Activated T-cell treated with anti-CD3 and anti-CD28 coated beads for 24 hours (primary cell): ENCODE results near the gene OR5P2.
"Not testable (repeated sequence)": the region's sequence is repeated elsewhere in the genome, so short reads cannot be mapped to it uniquely, and the experiment has no call there.

Experiments
- DNase-seq: peaks from one replicate; pipeline ENCODE4 v3.0.0-alpha.2; 2020; ENCODE audit warnings: low read depth

OR5P2 gene, protein sequence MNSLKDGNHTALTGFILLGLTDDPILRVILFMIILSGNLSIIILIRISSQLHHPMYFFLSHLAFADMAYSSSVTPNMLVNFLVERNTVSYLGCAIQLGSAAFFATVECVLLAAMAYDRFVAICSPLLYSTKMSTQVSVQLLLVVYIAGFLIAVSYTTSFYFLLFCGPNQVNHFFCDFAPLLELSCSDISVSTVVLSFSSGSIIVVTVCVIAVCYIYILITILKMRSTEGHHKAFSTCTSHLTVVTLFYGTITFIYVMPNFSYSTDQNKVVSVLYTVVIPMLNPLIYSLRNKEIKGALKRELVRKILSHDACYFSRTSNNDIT

GRCh38 chr11:7796842-7797241, at the start of gene OR5P2:
OR5P2 (minus strand) TSS chr11:7796942; CDS start chr11:7796942, 0 bp downstream.
- no peak for DNase-seq

DNA sequence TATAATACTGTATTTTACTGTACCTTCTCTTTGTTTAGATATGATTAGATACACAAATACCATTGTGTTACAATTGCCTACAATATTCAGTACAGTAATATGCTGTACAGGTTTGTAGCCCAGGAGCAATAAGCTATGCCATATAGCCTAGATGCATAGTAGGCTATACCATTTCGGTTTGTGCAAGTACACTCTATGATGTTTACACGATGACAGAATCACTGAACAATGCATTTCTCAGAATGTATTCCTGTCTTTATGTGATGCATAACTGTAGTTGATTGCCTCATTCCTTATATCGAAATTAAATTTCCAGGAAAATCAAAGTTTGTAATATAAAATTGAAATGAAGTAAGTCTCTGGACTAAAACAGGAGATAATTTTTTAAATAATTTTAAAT, 49.3 kb upstream of the OR5P2 start:
- DNase-seq: no peak

DNA sequence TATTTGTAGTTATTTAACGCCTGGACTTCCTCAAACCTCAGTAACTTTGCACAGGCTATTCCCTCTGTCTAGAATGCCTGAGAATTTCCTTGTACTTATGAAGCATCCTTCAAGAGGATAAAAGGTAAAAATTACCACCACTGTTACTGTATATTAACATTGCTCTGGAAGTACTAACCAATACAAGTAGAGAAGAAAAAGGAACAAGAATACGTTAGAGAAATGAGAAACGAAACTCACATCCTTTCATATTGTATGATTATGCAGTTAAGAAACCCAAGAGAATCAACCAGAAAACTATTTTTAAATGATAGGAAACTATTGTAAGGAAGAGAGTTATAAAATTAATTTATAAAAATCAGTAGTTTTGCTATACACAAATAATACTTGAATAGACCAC, 48.2 kb upstream of the OR5P2 start:
- DNase-seq: no peak

DNA sequence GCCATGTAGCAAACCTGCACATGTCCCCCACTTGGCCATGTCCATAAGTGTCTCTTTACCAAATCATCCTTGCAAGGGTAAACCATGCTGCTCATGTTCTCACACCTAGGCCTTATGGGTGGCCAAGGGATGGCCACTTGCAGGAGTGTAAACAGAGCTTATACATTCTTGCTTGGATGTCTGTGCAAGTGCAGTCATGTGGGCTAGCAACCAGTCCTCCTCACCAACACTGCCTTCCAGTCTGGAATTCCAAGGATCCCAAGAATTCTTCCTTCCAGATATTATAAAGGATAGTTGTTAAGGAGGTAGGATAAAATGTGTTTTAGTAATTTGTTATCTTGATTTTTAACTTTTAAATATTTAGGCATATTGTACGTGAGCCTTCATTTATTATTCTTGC, 47.8 kb upstream of the OR5P2 start:
- DNase-seq: no peak

DNA sequence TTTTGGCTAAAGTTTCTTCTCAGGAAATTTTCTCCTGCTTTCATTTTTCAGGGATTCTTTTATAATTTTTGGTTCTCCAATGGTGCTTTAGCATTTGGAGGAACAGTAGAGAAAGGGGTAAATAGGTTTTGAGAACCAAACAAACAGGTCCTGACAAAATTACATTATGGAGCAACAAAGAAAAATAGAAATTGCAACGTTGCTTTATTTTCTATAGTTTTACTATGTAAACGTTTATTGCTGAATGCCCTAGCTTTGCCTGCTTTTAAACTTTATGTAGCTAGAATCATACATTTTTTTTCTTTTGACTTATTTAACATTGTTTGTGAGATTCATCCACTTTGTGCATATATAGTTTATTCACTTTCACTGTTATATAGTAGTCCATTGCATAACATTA, 43.8 kb upstream of the OR5P2 start:
- DNase-seq: no peak

GRCh38 chr11:7833527-7833926, 36.8 kb upstream of the OR5P2 start:
- DNase-seq: no peak

GRCh38 chr11:7830740-7831139, 34.0 kb upstream of the OR5P2 start, which contains the start of gene OR5P3:
OR5P3 (minus strand) TSS chr11:7830840.
- DNase-seq: no peak

DNA sequence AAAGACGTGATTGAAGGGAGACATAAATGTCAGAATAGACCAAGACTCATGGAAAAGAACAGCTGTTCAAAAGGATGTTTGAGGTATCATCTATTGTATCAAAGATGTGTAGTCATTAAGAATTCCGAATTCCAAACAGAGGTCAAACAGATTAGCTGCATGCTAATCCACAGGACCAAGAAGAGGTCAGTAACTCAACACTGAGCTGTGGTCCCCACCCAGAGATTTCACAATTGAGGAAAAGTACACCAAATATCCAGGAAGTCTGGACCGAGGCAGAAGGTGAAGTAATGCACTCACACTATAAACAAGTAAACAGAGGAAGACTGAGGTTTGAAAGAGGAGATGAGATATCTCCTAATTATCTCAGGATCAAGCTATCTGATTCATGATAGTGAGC, 29.6 kb upstream of the OR5P2 start:
- no peak for DNase-seq

GRCh38 chr11:7820417-7820816, 23.7 kb upstream of the OR5P2 start:
- DNase-seq: not testable (repeated sequence)

GRCh38 chr11:7814897-7815296, 18.2 kb upstream of the OR5P2 start:
- DNase-seq: not testable (repeated sequence)

DNA sequence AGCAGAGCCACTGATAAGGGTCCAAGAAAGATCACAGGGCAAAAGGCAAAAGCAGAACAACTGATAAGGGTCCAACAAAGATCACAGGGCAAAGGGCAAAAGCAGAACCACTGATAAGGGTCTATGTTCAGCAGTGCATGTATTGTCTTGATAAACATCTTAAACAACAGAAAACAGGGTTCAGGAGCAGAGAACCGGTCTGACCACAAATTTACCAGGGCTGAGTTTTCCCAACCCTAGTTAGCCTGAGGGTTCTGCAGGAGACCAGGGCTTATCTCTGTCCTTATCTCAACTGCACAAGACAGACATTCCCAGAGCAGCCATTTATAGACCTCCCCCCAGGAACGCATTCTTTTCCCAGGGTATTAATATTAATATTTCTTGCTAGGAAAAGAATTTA, 13.6 kb upstream of the OR5P2 start:
- not testable (repeated sequence) for DNase-seq

- no peak for DNase-seq
Observed at GRCh38 chr11:7793233-7793632, 3.5 kb downstream of the OR5P2 start.

GRCh38 chr11:7787239-7787638, 9.5 kb downstream of the OR5P2 start:
- no peak for DNase-seq

- DNase-seq: no peak
Observed at GRCh38 chr11:7775689-7776088, 21.1 kb downstream of the OR5P2 start.

- DNase-seq: not testable (repeated sequence)
Observed at GRCh38 chr11:7764301-7764700, 32.4 kb downstream of the OR5P2 start.

DNA sequence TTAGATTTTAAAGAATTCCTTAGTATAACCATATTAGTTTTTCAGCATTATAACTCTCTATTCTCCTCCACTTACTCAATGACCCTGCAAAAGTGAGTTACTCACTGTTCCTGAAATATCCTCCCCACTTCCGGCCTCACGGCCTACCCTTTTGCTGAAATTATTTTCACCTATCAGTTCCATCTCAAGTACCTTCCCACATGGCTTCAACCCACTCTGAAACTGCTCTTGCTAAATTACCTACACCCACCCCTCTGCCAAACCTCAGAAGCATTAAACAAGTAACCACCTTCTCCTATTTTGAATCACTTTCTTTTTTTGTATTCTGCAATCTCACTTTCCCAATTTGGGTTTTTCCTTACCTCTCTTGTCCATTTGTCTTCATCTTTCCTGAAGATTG, 37.7 kb downstream of the OR5P2 start:
- no peak for DNase-seq

DNA sequence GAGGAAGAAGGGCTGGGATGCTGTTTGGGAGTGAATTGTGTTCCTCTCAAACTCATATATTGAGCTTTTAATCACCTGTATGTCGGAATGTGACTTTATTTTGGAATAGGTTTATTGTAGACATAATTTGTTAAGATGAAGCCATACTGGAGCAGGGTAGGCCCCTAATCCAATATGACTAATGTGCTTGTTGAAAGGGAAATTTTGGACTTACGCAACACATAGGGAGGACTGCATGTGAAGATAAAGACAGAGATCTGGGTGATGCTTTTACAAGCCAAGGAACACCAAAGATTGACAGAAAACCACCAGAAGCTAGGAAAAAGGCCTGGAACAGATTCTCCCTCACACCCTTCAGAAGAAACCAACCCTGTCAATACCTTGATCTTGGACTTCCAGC, 47.3 kb downstream of the OR5P2 start:
- DNase-seq: no peak
